ENCODE data around the gene SALL2. TPM values are rescaled to one million over a fixed set of nuclear protein-coding genes. Genes with fewer than 3 reads are reported as not detected.

The SALL2 gene
- total and polyA plus RNA-seq, 2 of the 8 experiments (the other 6 are each of a cell fraction or from before 2014, with no cell fraction given), result 310 to 360 TPM

GRCh38 chr14:21486640-21487087 lies 39.5 kb downstream of the SALL2 start:
- H3K4me3 ChIP-seq (ENCODE audit: extremely low read depth in 1 of 4, insufficient read depth in 2 of 4, low read depth in 3 of 4, low read length in 4 of 4), result no peak overlapping the region
- no peak overlapping the region for H2BK12ac ChIP-seq (ENCODE audit: low read depth, low read length)
- H2BK120ac ChIP-seq (replicated peaks; ENCODE audit: low read depth, low read length), result no peak overlapping the region
- 76% methylated on average over 1 of the region's 1 CpG; no CpG with 5 or more reads in 1 of the 2 experiments for WGBS, 2 experiments (ENCODE audit: extremely low coverage in 1 of 2, insufficient coverage in 1 of 2, insufficient read length in 1 of 2, insufficient replicate concordance in 2 of 2, low coverage in 1 of 2, low lambda C conversion rate in 2 of 2, missing lambda C conversion rate in 1 of 2)
- no peak for DNase-seq (ENCODE audit: low read depth in 1 of 2, low spot score in 2 of 2)
- no peak overlapping the region for H3K4me2 ChIP-seq (ENCODE audit: insufficient read depth in 1 of 2, low read depth in 2 of 2, low read length in 2 of 2)
- no peaks in the 10 kb centered on the region; a peak in 1 of 4 replicates for H3K79me2 ChIP-seq (ENCODE audit: control insufficient read depth in 1 of 2, insufficient read depth in 2 of 2, low read length in 2 of 2)
- no peak overlapping the region for H3K56ac ChIP-seq (replicated peaks; ENCODE audit: insufficient read length, low read depth, low read length)
- H3K79me1 ChIP-seq (ENCODE audit: low read depth, low read length), result no peaks in the 10 kb centered on the region; the same call in 1 of the 2 replicates
- no peaks in the 10 kb centered on the region for H3K9me3 ChIP-seq (ENCODE audit: insufficient read depth in 2 of 2, low read depth in 1 of 2, low read length in 1 of 2)
- no peak for FAIRE-seq
- no peak overlapping the region for H2BK5ac ChIP-seq (ENCODE audit: low read depth, low read length)
- H3K4me1 ChIP-seq (replicated peaks in 1 of 4; ENCODE audit: control insufficient read depth in 3 of 4, insufficient read depth in 4 of 4, low read length in 3 of 4), result no peaks in the 10 kb centered on the region
- no peak overlapping the region for H2AK5ac ChIP-seq (ENCODE audit: low read depth, low read length)
- H4K91ac ChIP-seq (replicated peaks; ENCODE audit: insufficient read length, low read length), result no peak overlapping the region
- no peak overlapping the region for H2BK15ac ChIP-seq (ENCODE audit: low read length)
- ChIA-PET POLR2A (ENCODE audit: partially characterized antibody) (no interaction called here), CTCF (ENCODE audit: partially characterized antibody) (no interaction called here)
- no peak overlapping the region for H3K18ac ChIP-seq (ENCODE audit: extremely low read depth, low read length)
- no peak overlapping the region for H3K27ac ChIP-seq (ENCODE audit: low read depth, low read length)
- no peak overlapping the region for H2AFZ ChIP-seq (ENCODE audit: low read length)
- no peak for TF ChIP-seq MAFK (IDR thresholded peaks at IDR 0.05; ENCODE audit: low read depth, low read length)
- no peak for TF ChIP-seq POLR2AphosphoS5 (IDR thresholded peaks at IDR 0.05; ENCODE audit: low read depth, low read length)
- no peak for TF ChIP-seq ATF2 (IDR thresholded peaks at IDR 0.05; ENCODE audit: low read length)
- no peak for TF ChIP-seq SIN3A (conservative IDR thresholded peaks at IDR 0.05 in 1 of 2, IDR thresholded peaks at IDR 0.05 in 1 of 2; ENCODE audit: low read depth in 1 of 2, low read length in 2 of 2)
- no peak for TF ChIP-seq TAF1 (IDR thresholded peaks at IDR 0.05; ENCODE audit: low read depth, low read length)
- TF ChIP-seq YY1 (IDR thresholded peaks at IDR 0.05; ENCODE audit: low read depth, low read length), result no peak
- no peak for TF ChIP-seq EP300 (IDR thresholded peaks at IDR 0.05; ENCODE audit: borderline replicate concordance in 1 of 2, low read depth in 2 of 2, low read length in 2 of 2)
- TF ChIP-seq RBBP5 (IDR thresholded peaks at IDR 0.05; ENCODE audit: borderline replicate concordance, low read depth, low read length), result no peak
- TF ChIP-seq SP2 (IDR thresholded peaks at IDR 0.05; ENCODE audit: low read length), result no peak
- no peak for TF ChIP-seq JUND (IDR thresholded peaks at IDR 0.05; ENCODE audit: low read length)
- TF ChIP-seq CBX5 (IDR thresholded peaks at IDR 0.05; ENCODE audit: low read depth, low read length), result no peak
- no peak for TF ChIP-seq BRCA1 (IDR thresholded peaks at IDR 0.05; ENCODE audit: low read depth, low read length)
- TF ChIP-seq SP1 (IDR thresholded peaks at IDR 0.05; ENCODE audit: low read depth, low read length), result no peak
- H2BK20ac ChIP-seq (ENCODE audit: low read length), result no peak overlapping the region
- H4K5ac ChIP-seq (ENCODE audit: insufficient read length, low read depth, low read length), result no peak overlapping the region
- no peaks in the 10 kb centered on the region for H3K27me3 ChIP-seq (replicated peaks in 1 of 4; ENCODE audit: control insufficient read depth in 3 of 4, extremely low read depth in 1 of 4, insufficient read depth in 3 of 4, low read length in 3 of 4)
- no peak overlapping the region for H4K8ac ChIP-seq (ENCODE audit: extremely low read depth, insufficient read depth, low read length)
- H3K23me2 ChIP-seq (ENCODE audit: low read depth, low read length), result no peaks in the 10 kb centered on the region
- H3K23ac ChIP-seq (ENCODE audit: insufficient read length), result no peak overlapping the region
- no peaks in the 10 kb centered on the region for H4K20me1 ChIP-seq (replicated peaks in 1 of 2; ENCODE audit: control insufficient read depth in 1 of 2, insufficient read depth in 2 of 2, low read length in 2 of 2)
- no peak overlapping the region for H3K4ac ChIP-seq (replicated peaks; ENCODE audit: insufficient read length, low read depth, low read length)
- no peak overlapping the region for H3K9ac ChIP-seq (replicated peaks in 1 of 4; ENCODE audit: extremely low read depth in 1 of 4, low read depth in 3 of 4, low read length in 3 of 4)
- peaks cover 6 to 26% (median 13%) of the 10 kb centered on the region in 4 experiments; a peak in 6 of 8 replicates for H3K36me3 ChIP-seq (ENCODE audit: control insufficient read depth in 2 of 4, insufficient read depth in 4 of 4, low read length in 3 of 4)
- no peak overlapping the region for H3K14ac ChIP-seq (ENCODE audit: insufficient read length)
